Fibroblast of lung (primary cell): ENCODE results near the gene URI1.

ENCODE experiments used
- CTCF ChIP-seq, 2 donors: IDR thresholded peaks in 1 of 2; conservative IDR thresholded peaks in 1 of 2; 1 replicate in 1 of 2; 2 replicates in 1 of 2; pipeline ENCODE4 v1.5.1; 2011 to 2012; ENCODE audit warnings: low read length in 2 of 2, control low read depth in 1 of 2, inconsistent platforms in 1 of 2, low read depth in 1 of 2, mild to moderate bottlenecking in 1 of 2
- EZH2 ChIP-seq: IDR thresholded peaks from 2 replicates; pipeline ENCODE4 v1.5.1; 2012; ENCODE audit warnings: low read length, control low read depth, mild to moderate bottlenecking; ENCODE audit errors: missing control alignments

GRCh38 chr19:29942404-29943261 lies 594 bp downstream of the URI1 start:
- no peak for TF ChIP-seq CTCF (conservative IDR thresholded peaks at IDR 0.05 in 1 of 2, IDR thresholded peaks at IDR 0.05 in 1 of 2; ENCODE audit: low read depth in 1 of 2, low read length in 2 of 2)
- TF ChIP-seq EZH2 = no peak
